Measurements from ENCODE around the gene FARSA. TPM values are rescaled to one million over a fixed set of nuclear protein-coding genes. Genes with fewer than 3 reads are reported as not detected.
A peak's percentile ranks its signal among the peaks of the same experiment; 100 is the strongest.

The FARSA gene
- total RNA-seq, 1 donor from 2014 or later: 44.2 TPM

- peaks cover 25% of the 10 kb centered on the region for H3K4me1 ChIP-seq
- DNase-seq (ENCODE audit: extremely low spot score in 2 of 2): no peak
- no peak overlapping the region for H3K27ac ChIP-seq
- no peak overlapping the region for H3K4me3 ChIP-seq
- H3K27me3 ChIP-seq: no peaks in the 10 kb centered on the region
- intact Hi-C loops (cut with DNase I): loop anchor here (2.0 kb wide), 1 partner anchor 72 kb away; no protein-coding TSS in a partner anchor
- peaks cover 8% of the 10 kb centered on the region for H3K9me3 ChIP-seq
- peaks cover 0 to 11% of the 10 kb centered on the region in 2 donors for H3K36me3 ChIP-seq
- no peak for TF ChIP-seq CTCF (IDR thresholded peaks at IDR 0.05)
- TF ChIP-seq POLR2AphosphoS5 (IDR thresholded peaks at IDR 0.05; ENCODE audit: insufficient read depth in 1 of 2, low read depth in 1 of 2): no peak
- no peak for TF ChIP-seq POLR2A (IDR thresholded peaks at IDR 0.05)
Measured at GRCh38 chr19:12882589-12882988, 50.9 kb downstream of the FARSA start.

- intact Hi-C loops (cut with DNase I): no loop called here
Measured at GRCh38 chr19:12881172-12881808, 52.2 kb downstream of the FARSA start, which contains the start of gene DNASE2. TSS of gene DNASE2 (minus strand) at chr19:12881449. CDS start at chr19:12881375, 74 bp downstream.

GRCh38 chr19:12880551-12881171 is 52.9 kb downstream of the FARSA start:
- intact Hi-C loops (cut with DNase I): no loop called here
- Histone ChIP-seq H3K36me3 (peaks cover 0 to 27% of the 10 kb centered on the region in 2 donors), H3K9me3 (peaks cover 8% of the 10 kb centered on the region), H3K4me3 (peak overlapping the region; percentile 79), H3K27ac (peak overlapping the region; percentile 86), H3K4me1 (peaks cover 20% of the 10 kb centered on the region), H3K27me3 (no peaks in the 10 kb centered on the region)
- no peak for DNase-seq (ENCODE audit: extremely low spot score in 2 of 2)
- TF ChIP-seq CTCF (IDR thresholded peaks at IDR 0.05): no peak
- TF ChIP-seq POLR2AphosphoS5 (IDR thresholded peaks at IDR 0.05; ENCODE audit: insufficient read depth in 1 of 2, low read depth in 1 of 2): no peak
- TF ChIP-seq POLR2A (IDR thresholded peaks at IDR 0.05): no peak

More at GRCh38 chr19:12881172-12881808, 52.2 kb downstream of the FARSA start, which contains the start of gene DNASE2:
- Histone ChIP-seq H3K4me3 (peak within 1 kb of the TSS; percentile 79), H3K36me3 (peaks cover 0 to 24% of the 10 kb centered on the region in 2 donors), H3K4me1 (peaks cover 25% of the 10 kb centered on the region), H3K27ac (peak within 1 kb of the TSS; percentile 86), H3K27me3 (no peaks in the 10 kb centered on the region), H3K9me3 (peaks cover 8% of the 10 kb centered on the region)
- TF ChIP-seq POLR2A (IDR thresholded peaks at IDR 0.05) (peak in 1 of 2 donors; percentile 62), POLR2AphosphoS5 (IDR thresholded peaks at IDR 0.05; ENCODE audit: insufficient read depth in 1 of 2, low read depth in 1 of 2) (peak; percentile 92 to 93), CTCF (IDR thresholded peaks at IDR 0.05) (no peak)
- peak in 1 of 2 donors; percentile 95 for DNase-seq (ENCODE audit: extremely low spot score in 2 of 2)

- Histone ChIP-seq H3K27me3 (no peaks in the 10 kb centered on the region), H3K36me3 (peaks cover 0 to 29% of the 10 kb centered on the region in 2 donors), H3K4me3 (no peak overlapping the region), H3K27ac (no peak overlapping the region), H3K9me3 (no peaks in the 10 kb centered on the region), H3K4me1 (peaks cover under 1% of the 10 kb centered on the region)
- no peak for DNase-seq (ENCODE audit: extremely low spot score in 2 of 2)
- intact Hi-C loops (cut with DNase I): no loop called here
- TF ChIP-seq CTCF (IDR thresholded peaks at IDR 0.05) (no peak), POLR2AphosphoS5 (IDR thresholded peaks at IDR 0.05; ENCODE audit: insufficient read depth in 1 of 2, low read depth in 1 of 2) (no peak), POLR2A (IDR thresholded peaks at IDR 0.05) (no peak)
Measured at GRCh38 chr19:12875086-12875485, 58.4 kb downstream of the FARSA start.
